Measurements from ENCODE around the gene DIDO1. TPM values are rescaled to one million over a fixed set of nuclear protein-coding genes. Genes with fewer than 3 reads are reported as not detected.
A peak's percentile ranks its signal among the peaks of the same experiment; 100 is the strongest.
"Not testable (repeated sequence)": the region's sequence is repeated elsewhere in the genome, so short reads cannot be mapped to it uniquely, and the experiment has no call there.

Gene DIDO1
- total RNA-seq, 4 donors from 2014 or later = 49.5 to 75.8 (median 66.5) TPM

DNA sequence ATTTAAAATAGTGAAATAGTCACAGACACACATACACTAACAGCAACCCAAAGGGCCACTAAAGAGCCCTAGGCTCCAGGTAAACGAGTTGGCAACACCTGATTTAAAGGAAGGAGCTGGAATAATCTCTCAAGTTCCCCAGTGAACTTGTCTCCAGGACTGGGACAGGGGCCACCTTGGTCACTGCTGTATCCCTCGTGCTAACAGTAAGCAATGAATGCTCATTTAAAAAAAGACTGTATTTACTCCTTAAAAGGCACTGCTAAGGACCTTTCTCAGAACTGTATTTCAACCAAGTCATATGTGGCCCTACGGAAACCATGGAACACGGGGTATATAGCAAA is 1.3 kb downstream of the DIDO1 start:
- no peaks in the 10 kb centered on the region for H3K27me3 ChIP-seq
- 0 to 3% methylated on average over 3 to 4 of the region's 4 CpGs for WGBS, 2 donors (ENCODE audit: low coverage in 1 of 2)
- H3K4me1 ChIP-seq = peaks cover 0 to 87% (median 69%) of the 10 kb centered on the region in 3 donors
- no peaks in the 10 kb centered on the region for H3K36me3 ChIP-seq
- H3K27ac ChIP-seq = peak overlapping the region; percentile 72 to 99 (median 95)
- peak overlapping the region; percentile 91 to 97 for H3K4me3 ChIP-seq
- no peaks in the 10 kb centered on the region for H3K9me3 ChIP-seq
- no peak for ATAC-seq
- TF ChIP-seq POLR2A (IDR thresholded peaks at IDR 0.05) = no peak
- no peak for TF ChIP-seq EP300 (IDR thresholded peaks at IDR 0.05)
- TF ChIP-seq POLR2AphosphoS5 (IDR thresholded peaks at IDR 0.05) = no peak
- TF ChIP-seq, protein P1, sequence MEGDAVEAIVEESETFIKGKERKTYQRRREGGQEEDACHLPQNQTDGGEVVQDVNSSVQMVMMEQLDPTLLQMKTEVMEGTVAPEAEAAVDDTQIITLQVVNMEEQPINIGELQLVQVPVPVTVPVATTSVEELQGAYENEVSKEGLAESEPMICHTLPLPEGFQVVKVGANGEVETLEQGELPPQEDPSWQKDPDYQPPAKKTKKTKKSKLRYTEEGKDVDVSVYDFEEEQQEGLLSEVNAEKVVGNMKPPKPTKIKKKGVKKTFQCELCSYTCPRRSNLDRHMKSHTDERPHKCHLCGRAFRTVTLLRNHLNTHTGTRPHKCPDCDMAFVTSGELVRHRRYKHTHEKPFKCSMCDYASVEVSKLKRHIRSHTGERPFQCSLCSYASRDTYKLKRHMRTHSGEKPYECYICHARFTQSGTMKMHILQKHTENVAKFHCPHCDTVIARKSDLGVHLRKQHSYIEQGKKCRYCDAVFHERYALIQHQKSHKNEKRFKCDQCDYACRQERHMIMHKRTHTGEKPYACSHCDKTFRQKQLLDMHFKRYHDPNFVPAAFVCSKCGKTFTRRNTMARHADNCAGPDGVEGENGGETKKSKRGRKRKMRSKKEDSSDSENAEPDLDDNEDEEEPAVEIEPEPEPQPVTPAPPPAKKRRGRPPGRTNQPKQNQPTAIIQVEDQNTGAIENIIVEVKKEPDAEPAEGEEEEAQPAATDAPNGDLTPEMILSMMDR (IDR thresholded peaks at IDR 0.05) = no peak

DNA sequence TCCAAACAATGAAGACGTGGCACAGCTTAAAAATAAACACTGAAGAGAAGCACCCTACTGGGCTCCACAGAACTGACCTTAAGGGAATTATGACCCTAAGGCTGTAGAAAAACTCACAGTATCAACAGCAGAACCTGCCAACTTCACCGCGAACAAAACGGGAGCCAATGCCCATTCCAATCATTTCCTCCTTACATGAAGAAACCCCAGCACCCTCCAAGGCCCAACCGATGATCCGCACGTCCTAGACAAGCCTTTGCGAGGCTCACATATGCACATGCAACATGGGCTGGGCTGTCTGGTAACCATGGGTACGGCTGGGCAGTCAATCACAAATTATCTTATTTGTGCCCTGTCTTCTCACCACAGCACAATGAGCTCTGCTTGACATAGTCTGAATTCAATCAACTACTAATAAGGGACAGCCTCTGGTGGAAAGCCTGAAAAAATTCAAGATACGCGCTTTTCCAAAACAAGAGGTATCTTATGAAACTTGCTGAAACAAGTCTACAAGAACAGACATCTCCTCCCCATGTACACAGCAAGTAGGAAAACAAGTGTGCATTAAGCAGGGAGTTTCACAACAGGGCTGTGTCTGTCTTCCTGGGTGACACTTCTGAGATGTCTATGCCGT is 1.7 kb downstream of the DIDO1 start:
- H3K36me3 ChIP-seq = no peaks in the 10 kb centered on the region
- no peaks in the 10 kb centered on the region for H3K27me3 ChIP-seq
- H3K9me3 ChIP-seq = no peaks in the 10 kb centered on the region
- WGBS, 2 donors (ENCODE audit: low coverage in 1 of 2) = 18 to 29% methylated on average over 4 to 11 of the region's 12 CpGs
- H3K4me3 ChIP-seq = peak overlapping the region; percentile 91 to 97
- peaks cover 0 to 87% (median 69%) of the 10 kb centered on the region in 3 donors for H3K4me1 ChIP-seq
- TF ChIP-seq EP300 (IDR thresholded peaks at IDR 0.05) (no peak), POLR2A (IDR thresholded peaks at IDR 0.05) (no peak), POLR2AphosphoS5 (IDR thresholded peaks at IDR 0.05) (no peak)
- TF ChIP-seq, protein P1 (IDR thresholded peaks at IDR 0.05) = no peak
- peak overlapping the region; percentile 72 to 99 (median 95) for H3K27ac ChIP-seq
- no peak for ATAC-seq

DNA sequence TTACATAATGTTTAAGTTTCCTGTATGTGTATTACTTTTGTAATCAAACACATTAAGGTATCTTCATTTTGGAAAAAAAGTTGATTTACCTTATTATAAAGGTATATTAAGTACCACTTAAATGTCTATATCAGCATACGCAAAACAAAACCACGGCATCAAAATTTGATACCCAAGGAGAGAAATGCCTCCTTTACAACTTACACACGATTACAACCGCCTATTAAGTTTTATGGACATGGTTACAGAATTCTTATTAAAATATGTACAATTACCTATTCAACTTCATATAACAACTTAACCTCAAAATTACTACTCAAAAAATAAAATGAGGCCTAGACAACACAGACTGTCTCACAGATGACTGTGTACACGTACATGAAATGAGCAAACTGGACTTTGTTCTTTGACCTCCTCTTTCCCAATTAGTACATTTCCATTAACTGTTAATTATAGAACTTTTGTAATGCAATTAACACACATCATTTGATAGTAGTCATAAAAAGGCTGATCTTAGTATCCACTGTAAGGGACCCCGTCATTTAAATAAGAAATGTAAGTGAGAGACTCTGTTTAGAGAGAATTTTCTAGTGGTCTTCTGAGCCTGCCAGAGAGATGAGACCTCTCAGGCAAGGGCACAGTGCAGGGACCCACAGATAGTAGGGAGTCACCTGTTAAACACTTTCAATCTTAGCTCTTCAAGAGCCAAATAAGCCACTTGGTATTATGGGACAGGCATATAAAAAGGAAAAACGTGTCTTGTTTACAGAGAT is 2.5 kb downstream of the DIDO1 start:
- TF ChIP-seq POLR2A (IDR thresholded peaks at IDR 0.05) = no peak
- TF ChIP-seq POLR2AphosphoS5 (IDR thresholded peaks at IDR 0.05) = no peak
- no peak for TF ChIP-seq EP300 (IDR thresholded peaks at IDR 0.05)
- TF ChIP-seq, protein P1 (IDR thresholded peaks at IDR 0.05) = no peak
- ATAC-seq = no peak
- Histone ChIP-seq H3K4me3 (peak overlapping the region in 1 of 2 donors; percentile 97), H3K27ac (peak overlapping the region in 3 of 4 donors; percentile 95 to 99 (median 95)), H3K36me3 (no peaks in the 10 kb centered on the region), H3K27me3 (no peaks in the 10 kb centered on the region), H3K4me1 (peaks cover under 1 to 87% (median 74%) of the 10 kb centered on the region in 3 donors), H3K9me3 (no peaks in the 10 kb centered on the region)
- WGBS, 2 donors (ENCODE audit: low coverage in 1 of 2) = 43 to 48% methylated on average over 6 to 7 of the region's 7 CpGs

DNA sequence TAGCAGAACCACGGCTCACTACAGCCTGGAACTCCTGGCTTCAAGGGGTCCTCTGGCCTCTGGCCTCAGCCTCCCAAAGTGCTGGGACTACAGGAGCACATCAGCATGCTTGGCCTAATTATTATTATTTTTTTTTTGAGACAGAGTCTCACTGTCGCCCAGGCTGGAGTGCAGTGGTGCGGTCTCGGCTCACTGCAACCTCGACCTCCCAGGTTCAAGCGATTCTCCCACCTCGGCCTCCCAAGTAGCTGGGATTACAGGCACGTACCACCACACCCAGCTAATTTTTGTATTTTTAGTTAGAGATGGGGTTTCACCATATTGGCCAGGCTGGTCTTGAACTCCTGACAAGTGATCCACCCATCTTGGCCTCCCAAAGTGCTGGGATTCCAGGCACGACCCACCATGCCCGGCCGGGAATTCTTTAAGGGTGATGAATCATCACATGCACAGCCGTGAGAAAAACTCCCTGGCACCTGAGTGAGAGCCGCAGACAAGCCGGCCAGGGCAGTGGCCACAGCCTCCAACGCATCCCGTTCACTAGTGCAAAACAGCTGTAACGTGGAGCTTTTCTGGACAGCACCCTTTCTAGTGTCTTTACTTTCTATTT is 3.1 kb downstream of the DIDO1 start:
- H3K4me1 ChIP-seq = peaks cover 2 to 87% (median 77%) of the 10 kb centered on the region in 3 donors
- WGBS, 2 donors (ENCODE audit: low coverage in 1 of 2) = 59 to 60% methylated on average over 9 to 13 of the region's 17 CpGs
- ATAC-seq = not testable (repeated sequence)

DNA sequence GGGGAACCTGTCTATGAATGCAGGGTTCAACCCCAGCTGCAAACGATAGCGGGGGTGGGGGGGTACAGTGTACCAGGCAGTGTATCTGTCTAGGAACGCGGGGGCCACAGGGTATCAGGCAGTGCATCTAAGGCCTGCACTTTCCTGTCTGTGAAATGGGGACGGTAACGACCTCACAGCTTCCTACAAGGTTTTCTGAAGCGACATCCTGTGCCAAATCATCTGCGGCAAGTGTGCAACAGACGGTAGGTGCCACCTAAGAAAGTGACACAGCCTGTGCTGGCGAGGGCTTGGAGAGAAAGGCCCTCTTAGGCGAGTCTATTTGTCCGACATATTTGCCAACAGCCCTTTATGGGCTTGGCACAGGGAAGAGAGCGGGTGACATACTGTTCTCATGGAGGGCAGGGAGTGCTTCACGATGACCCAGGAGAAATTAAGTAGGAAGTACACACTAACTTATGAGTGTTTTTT is 3.8 kb downstream of the DIDO1 start:
- H3K4me3 ChIP-seq = peak overlapping the region in 1 of 2 donors; percentile 4
- no peaks in the 10 kb centered on the region for H3K36me3 ChIP-seq
- peaks cover 8 to 87% (median 77%) of the 10 kb centered on the region in 3 donors for H3K4me1 ChIP-seq
- ATAC-seq = no peak
- peak overlapping the region in 3 of 4 donors; percentile 95 to 99 (median 95) for H3K27ac ChIP-seq
- no peak for TF ChIP-seq EP300 (IDR thresholded peaks at IDR 0.05)
- TF ChIP-seq POLR2A (IDR thresholded peaks at IDR 0.05) = no peak
- TF ChIP-seq, protein P1 (IDR thresholded peaks at IDR 0.05) = no peak
- TF ChIP-seq POLR2AphosphoS5 (IDR thresholded peaks at IDR 0.05) = no peak
- no peaks in the 10 kb centered on the region for H3K9me3 ChIP-seq
- H3K27me3 ChIP-seq = no peaks in the 10 kb centered on the region
- 61 to 86% methylated on average over 4 to 10 of the region's 14 CpGs for WGBS, 2 donors (ENCODE audit: low coverage in 1 of 2)

More for the DNA sequence above, 3.1 kb downstream of the DIDO1 start:
- peak; percentile 25 for TF ChIP-seq POLR2AphosphoS5 (IDR thresholded peaks at IDR 0.05)
- not testable (repeated sequence) for H3K36me3 ChIP-seq, H3K9me3 ChIP-seq, H3K27me3 ChIP-seq
- H3K27ac ChIP-seq = peak overlapping the region in 3 of 4 donors; percentile 95 to 99 (median 95)
- H3K4me3 ChIP-seq = peak overlapping the region in 1 of 2 donors; percentile 4
